Measurements from ENCODE around the gene MEIKIN. TPM values are rescaled to one million over a fixed set of nuclear protein-coding genes. Genes with fewer than 3 reads are reported as not detected.

The MEIKIN gene
- total RNA-seq, 2 donors from 2014 or later = 39.2 TPM; not detected in 1

DNA sequence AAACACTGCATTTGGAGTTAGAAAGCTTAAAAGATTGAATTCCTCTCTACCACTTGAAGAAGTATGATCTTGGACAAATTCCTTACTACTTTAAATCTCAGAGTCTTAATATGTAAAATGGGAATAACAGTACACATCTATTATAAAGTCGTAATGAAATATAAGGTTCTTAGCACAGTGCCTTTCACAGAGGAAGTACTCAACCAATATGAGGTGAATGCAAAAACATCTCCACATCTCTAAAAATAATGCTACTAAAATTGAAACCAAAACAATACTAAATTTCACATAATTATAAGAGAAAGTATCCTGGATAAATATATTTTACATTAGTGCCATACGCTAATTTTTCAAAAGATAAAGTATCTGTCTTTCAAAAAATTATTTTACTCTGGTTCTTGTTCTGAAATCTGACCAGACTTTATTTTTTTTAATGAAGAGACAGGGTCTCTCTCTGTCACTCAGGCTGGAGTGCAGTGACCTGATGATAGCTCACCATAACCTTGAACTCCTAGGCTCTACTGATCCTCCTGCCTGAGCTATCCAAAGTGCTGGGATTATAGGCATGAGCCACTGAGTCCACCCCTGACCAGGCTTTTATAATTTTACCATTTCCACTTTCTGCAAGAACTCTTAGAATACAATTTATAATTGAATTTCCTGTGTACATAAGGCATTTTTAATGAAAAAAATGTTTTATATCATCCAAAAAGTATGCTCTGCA lies 127.3 kb downstream of the MEIKIN start:
- Histone ChIP-seq H3K27me3 (no peaks in the 10 kb centered on the region), H3K4me1 (no peaks in the 10 kb centered on the region), H3K4me3 (no peak overlapping the region), H3K36me3 (replicated peaks in 1 of 2; ENCODE audit: insufficient read depth in 1 of 2, low read depth in 2 of 2) (no peaks in the 10 kb centered on the region), H3K9me3 (no peaks in the 10 kb centered on the region), H3K27ac (no peak overlapping the region)
- ATAC-seq (no peak), DNase-seq (no peak)
- WGBS, 2 donors = 82 to 92% methylated on average over 2 of the region's 2 CpGs
- TF ChIP-seq, protein P1, sequence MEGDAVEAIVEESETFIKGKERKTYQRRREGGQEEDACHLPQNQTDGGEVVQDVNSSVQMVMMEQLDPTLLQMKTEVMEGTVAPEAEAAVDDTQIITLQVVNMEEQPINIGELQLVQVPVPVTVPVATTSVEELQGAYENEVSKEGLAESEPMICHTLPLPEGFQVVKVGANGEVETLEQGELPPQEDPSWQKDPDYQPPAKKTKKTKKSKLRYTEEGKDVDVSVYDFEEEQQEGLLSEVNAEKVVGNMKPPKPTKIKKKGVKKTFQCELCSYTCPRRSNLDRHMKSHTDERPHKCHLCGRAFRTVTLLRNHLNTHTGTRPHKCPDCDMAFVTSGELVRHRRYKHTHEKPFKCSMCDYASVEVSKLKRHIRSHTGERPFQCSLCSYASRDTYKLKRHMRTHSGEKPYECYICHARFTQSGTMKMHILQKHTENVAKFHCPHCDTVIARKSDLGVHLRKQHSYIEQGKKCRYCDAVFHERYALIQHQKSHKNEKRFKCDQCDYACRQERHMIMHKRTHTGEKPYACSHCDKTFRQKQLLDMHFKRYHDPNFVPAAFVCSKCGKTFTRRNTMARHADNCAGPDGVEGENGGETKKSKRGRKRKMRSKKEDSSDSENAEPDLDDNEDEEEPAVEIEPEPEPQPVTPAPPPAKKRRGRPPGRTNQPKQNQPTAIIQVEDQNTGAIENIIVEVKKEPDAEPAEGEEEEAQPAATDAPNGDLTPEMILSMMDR (IDR thresholded peaks at IDR 0.05) = no peak
- TF ChIP-seq POLR2A (IDR thresholded peaks at IDR 0.05) = no peak
- intact Hi-C loops (cut with DNase I) = loop anchor here (10.0 kb wide), 1 partner anchor 187 kb away; no protein-coding TSS in a partner anchor

GRCh38 chr5:131814990-131815389 lies 130.5 kb downstream of the MEIKIN start:
- Histone ChIP-seq H3K4me1 (no peaks in the 10 kb centered on the region), H3K4me3 (no peak overlapping the region), H3K27me3 (no peaks in the 10 kb centered on the region), H3K27ac (no peak overlapping the region), H3K9me3 (no peaks in the 10 kb centered on the region), H3K36me3 (replicated peaks in 1 of 2; ENCODE audit: insufficient read depth in 1 of 2, low read depth in 2 of 2) (no peaks in the 10 kb centered on the region)
- 73 to 74% methylated on average over 2 of the region's 2 CpGs for WGBS, 2 donors
- ATAC-seq = no peak
- DNase-seq = no peak
- no peak for TF ChIP-seq POLR2A (IDR thresholded peaks at IDR 0.05)
- TF ChIP-seq, protein P1 (IDR thresholded peaks at IDR 0.05) = no peak
- intact Hi-C loops (cut with DNase I) = loop anchor here (10.0 kb wide), 1 partner anchor 190 kb away; no protein-coding TSS in a partner anchor

- DNase-seq (no peak), ATAC-seq (no peak)
- 79 to 80% methylated on average over 4 of the region's 4 CpGs for WGBS, 2 donors
- no peak overlapping the region for H3K27ac ChIP-seq
- no peaks in the 10 kb centered on the region for H3K36me3 ChIP-seq (replicated peaks in 1 of 2; ENCODE audit: insufficient read depth in 1 of 2, low read depth in 2 of 2)
- no peaks in the 10 kb centered on the region for H3K27me3 ChIP-seq
- intact Hi-C loops (cut with DNase I) = loop anchor here (10.0 kb wide), 1 partner anchor 192 kb away; no protein-coding TSS in a partner anchor
- TF ChIP-seq, protein P1 (IDR thresholded peaks at IDR 0.05) = no peak
- TF ChIP-seq POLR2A (IDR thresholded peaks at IDR 0.05) = no peak
- no peaks in the 10 kb centered on the region for H3K9me3 ChIP-seq
- H3K4me1 ChIP-seq = no peaks in the 10 kb centered on the region
- H3K4me3 ChIP-seq = no peak overlapping the region
Observed at GRCh38 chr5:131812371-131813160, 132.9 kb downstream of the MEIKIN start.

GRCh38 chr5:131810510-131811249 lies 134.8 kb downstream of the MEIKIN start:
- no peaks in the 10 kb centered on the region for H3K36me3 ChIP-seq (replicated peaks in 1 of 2; ENCODE audit: insufficient read depth in 1 of 2, low read depth in 2 of 2)
- H3K4me1 ChIP-seq = no peaks in the 10 kb centered on the region
- no peaks in the 10 kb centered on the region for H3K9me3 ChIP-seq
- ATAC-seq (no peak), DNase-seq (no peak)
- no peaks in the 10 kb centered on the region for H3K27me3 ChIP-seq
- WGBS, 2 donors = 7 to 13% methylated on average over 3 of the region's 3 CpGs
- intact Hi-C loops (cut with DNase I) = loop anchor here (10.0 kb wide), 1 partner anchor 194 kb away; no protein-coding TSS in a partner anchor
- no peak overlapping the region for H3K4me3 ChIP-seq
- TF ChIP-seq, protein P1 (IDR thresholded peaks at IDR 0.05) = peak in 3 of 7 experiments; percentile 19 to 30 (median 21)
- no peak for TF ChIP-seq POLR2A (IDR thresholded peaks at IDR 0.05)
- H3K27ac ChIP-seq = no peak overlapping the region
